Erythroblast (primary cell): ENCODE results near the gene IDUA.

Experiments used
- GATA1 ChIP-seq: IDR thresholded peaks from 2 replicates; pipeline ENCODE4 v1.6.1; 2011; ENCODE audit warnings: low read depth, mild to moderate bottlenecking, control low read depth, low read length, moderate library complexity
- POLR2A ChIP-seq: IDR thresholded peaks from 2 replicates; pipeline ENCODE4 v1.6.1; 2011; ENCODE audit warnings: mild to moderate bottlenecking, low read length

- TF ChIP-seq POLR2A, result no peak
- TF ChIP-seq GATA1, result no peak
Measured at GRCh38 chr4:991451-992296, 4.8 kb downstream of the IDUA start.
